ENCODE data around the gene NLRP7. TPM values are rescaled to one million over a fixed set of nuclear protein-coding genes. Genes with fewer than 3 reads are reported as not detected.

NLRP7 gene
- total RNA-seq = not detected in 2 replicates

GRCh38 chr19:54947381-54947780 is at the start of gene NLRP7:
NLRP7 (minus strand) TSS chr19:54947530.

DNA sequence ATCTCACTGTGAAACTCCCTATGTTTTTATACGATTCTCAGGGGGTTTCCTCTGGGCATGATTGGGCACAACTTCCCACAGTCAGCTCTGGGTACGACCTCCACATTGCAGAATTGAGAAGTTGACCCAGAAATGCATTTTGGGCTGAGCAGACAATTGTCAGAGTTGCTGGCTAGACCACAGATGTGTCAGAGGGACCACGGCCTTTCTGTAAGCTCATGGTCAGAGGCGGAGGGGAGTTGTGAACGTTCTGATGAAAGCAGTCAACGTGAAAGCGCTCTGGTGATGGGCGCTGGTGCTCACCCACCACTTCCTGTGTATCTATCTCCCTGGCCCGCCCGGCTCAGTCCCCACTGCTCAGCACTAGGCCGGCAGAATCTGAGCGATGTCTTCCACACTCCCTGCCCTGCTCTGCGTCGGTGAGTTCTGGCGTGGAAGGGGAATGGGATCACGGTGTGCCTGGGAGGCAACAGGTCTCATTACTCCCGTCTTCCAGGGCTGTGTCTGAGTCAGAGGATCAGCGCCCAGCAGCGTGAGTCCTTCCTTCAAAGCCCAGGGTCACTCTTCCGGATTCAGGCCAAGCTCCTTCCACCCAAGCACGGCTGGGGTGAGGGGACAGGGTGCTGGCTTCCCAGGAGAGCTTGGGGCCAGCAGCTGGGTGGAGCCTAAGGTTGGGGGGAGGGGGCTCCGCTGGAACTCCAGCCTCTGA is 41.4 kb downstream of the NLRP7 start, which contains the start of gene NCR1:
NCR1 (plus strand) TSS at position 346 of the 709 bp plus-strand sequence; CDS start at position 386, 40 bp downstream.

DNA sequence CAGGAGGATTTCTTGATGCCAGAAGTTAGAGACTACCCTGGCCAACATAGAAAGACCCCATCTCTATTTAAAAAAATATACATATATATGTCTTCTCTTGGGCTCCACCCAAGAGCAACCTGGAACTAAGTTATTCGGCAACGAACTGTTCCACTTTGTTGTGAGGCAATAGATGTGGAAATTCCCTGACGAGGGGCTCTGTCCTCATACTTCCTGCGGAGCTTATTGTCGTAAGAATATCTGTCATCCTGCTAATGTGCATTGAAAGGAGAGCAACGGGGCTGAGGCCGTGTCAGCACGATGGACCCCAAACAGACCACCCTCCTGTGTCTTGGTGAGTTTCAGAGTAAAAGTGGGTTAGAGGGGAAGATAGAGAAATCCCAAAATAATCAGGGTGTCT is 73.3 kb downstream of the NLRP7 start, which contains the start of gene FCAR:
FCAR (plus strand) TSS at position 246 of the 400 bp plus-strand sequence; CDS start at position 301, 55 bp downstream.

Small RNA genes lying within 50 kb of the gene (small RNA-seq; reads per million reads assigned to genes)
- gene AC011476.8 (ENCODE audit: low replicate concordance) = not detected

Other genes starting within 250 kb of the NLRP7 start
- not detected in 2 replicates for gene KIR3DL3, start 223.1 kb downstream of the NLRP7 start, total RNA-seq
- not detected in 2 replicates for gene KIR2DL3, start 209.0 kb downstream of the NLRP7 start, total RNA-seq
- not detected in 2 replicates for gene KIR2DL1, start 177.7 kb downstream of the NLRP7 start, total RNA-seq
- gene KIR2DL4, start 143.9 kb downstream of the NLRP7 start, total RNA-seq = not detected in 2 replicates
- not detected in 2 replicates for gene KIR3DL1, start 131.1 kb downstream of the NLRP7 start, total RNA-seq
- gene KIR2DS4, start 114.9 kb downstream of the NLRP7 start, total RNA-seq = not detected in 2 replicates
- gene KIR3DL2, start 97.1 kb downstream of the NLRP7 start, total RNA-seq = not detected in 2 replicates
- not detected in 2 replicates for gene FCAR, start 73.3 kb downstream of the NLRP7 start, total RNA-seq
- gene NCR1, start 41.4 kb downstream of the NLRP7 start, total RNA-seq = not detected in 2 replicates
- 10.3 and 12.2 TPM in 2 replicates for gene NLRP2, start 18.8 kb upstream of the NLRP7 start, total RNA-seq
- 0.22 TPM in 1 of 2 replicates, not detected in the other for gene GP6, start 90.7 kb upstream of the NLRP7 start, total RNA-seq
- gene RDH13, start 115.6 kb upstream of the NLRP7 start, total RNA-seq = 4.4 and 9.2 TPM in 2 replicates
- 0.88 and 3.1 TPM in 2 replicates for gene EPS8L1, start 128.3 kb upstream of the NLRP7 start, total RNA-seq
- 86.5 and 91.7 TPM in 2 replicates for gene PPP1R12C, start 170.1 kb upstream of the NLRP7 start, total RNA-seq
- gene TNNT1, start 201.7 kb upstream of the NLRP7 start, total RNA-seq = 0.57 and 2.8 TPM in 2 replicates
- gene TNNI3, start 210.2 kb upstream of the NLRP7 start, total RNA-seq = not detected in 2 replicates
- gene DNAAF3, start 219.1 kb upstream of the NLRP7 start, total RNA-seq = 0.66 TPM in 1 of 2 replicates, not detected in the other
- gene SYT5, start 232.8 kb upstream of the NLRP7 start, total RNA-seq = under 0.01 TPM in 1 of 2 replicates, not detected in the other

All from placental pericyte (primary cell).